Measurements from ENCODE around the gene CDRT4. TPM values are rescaled to one million over a fixed set of nuclear protein-coding genes. Genes with fewer than 3 reads are reported as not detected.

The CDRT4 gene
- total RNA-seq, 1 experiment from 2014 or later: 17.9 TPM

GRCh38 chr17:15398736-15399331 lies 68.6 kb downstream of the CDRT4 start:
- Histone ChIP-seq H3K27me3 (ENCODE audit: insufficient read depth, low read depth) (peaks cover 27% of the 10 kb centered on the region), H3K9me3 (ENCODE audit: insufficient read depth, low read depth) (no peaks in the 10 kb centered on the region), H3K27ac (no peak overlapping the region), H3K4me3 (no peak overlapping the region), H3K79me2 (ENCODE audit: low read depth) (no peaks in the 10 kb centered on the region), H3F3A (ENCODE audit: insufficient read depth, low read depth) (no peaks in the 10 kb centered on the region), H2AFZ (no peak overlapping the region), H3K36me3 (ENCODE audit: low read depth) (no peaks in the 10 kb centered on the region), H3K4me2 (no peak overlapping the region), H3K4me1 (replicated peaks; ENCODE audit: insufficient read depth) (no peaks in the 10 kb centered on the region), H4K20me1 (ENCODE audit: insufficient read depth) (no peaks in the 10 kb centered on the region), H3K9me2 (ENCODE audit: insufficient read depth) (no peaks in the 10 kb centered on the region)
- no peak for TF ChIP-seq EZH2 (IDR thresholded peaks at IDR 0.05; ENCODE audit: low read depth)
- no peak for TF ChIP-seq CTCF (conservative IDR thresholded peaks at IDR 0.05)
- ChIA-PET POLR2A (ENCODE audit: unreplicated experiment) (interaction anchor here (0.5 kb wide), 1 partner anchor 106 kb away, joined by 5 read pairs; no protein-coding TSS in a partner anchor), CTCF (no interaction called here)
- BruUV-seq (replicated peaks): no TSS peak
- intact Hi-C loops (cut with micrococcal nuclease; ENCODE audit: unreplicated experiment): no loop called here
- no peak for DNase-seq

GRCh38 chr17:15398291-15398690 lies 69.1 kb downstream of the CDRT4 start:
- no peak overlapping the region for H3K4me2 ChIP-seq
- no peaks in the 10 kb centered on the region for H3K9me2 ChIP-seq (ENCODE audit: insufficient read depth)
- H3K4me3 ChIP-seq: no peak overlapping the region
- intact Hi-C loops (cut with micrococcal nuclease; ENCODE audit: unreplicated experiment): no loop called here
- TF ChIP-seq EZH2 (IDR thresholded peaks at IDR 0.05; ENCODE audit: low read depth) (no peak), CTCF (conservative IDR thresholded peaks at IDR 0.05) (no peak)
- no peak overlapping the region for H2AFZ ChIP-seq
- no peaks in the 10 kb centered on the region for H4K20me1 ChIP-seq (ENCODE audit: insufficient read depth)
- ChIA-PET CTCF (no interaction called here), POLR2A (ENCODE audit: unreplicated experiment) (no interaction called here)
- no peaks in the 10 kb centered on the region for H3K79me2 ChIP-seq (ENCODE audit: low read depth)
- no peaks in the 10 kb centered on the region for H3K9me3 ChIP-seq (ENCODE audit: insufficient read depth, low read depth)
- no peak overlapping the region for H3K27ac ChIP-seq
- DNase-seq: no peak
- no peaks in the 10 kb centered on the region for H3K4me1 ChIP-seq (replicated peaks; ENCODE audit: insufficient read depth)
- H3F3A ChIP-seq (ENCODE audit: insufficient read depth, low read depth): no peaks in the 10 kb centered on the region
- H3K27me3 ChIP-seq (ENCODE audit: insufficient read depth, low read depth): peaks cover 27% of the 10 kb centered on the region
- no peaks in the 10 kb centered on the region for H3K36me3 ChIP-seq (ENCODE audit: low read depth)
- BruUV-seq (replicated peaks): no TSS peak

- no TSS peak for BruUV-seq (replicated peaks)
- Histone ChIP-seq H3K4me1 (replicated peaks; ENCODE audit: insufficient read depth) (no peaks in the 10 kb centered on the region), H3K4me3 (no peak overlapping the region), H3F3A (ENCODE audit: insufficient read depth, low read depth) (no peaks in the 10 kb centered on the region), H3K9me3 (ENCODE audit: insufficient read depth, low read depth) (no peaks in the 10 kb centered on the region), H2AFZ (no peak overlapping the region), H3K27me3 (ENCODE audit: insufficient read depth, low read depth) (peaks cover 27% of the 10 kb centered on the region), H3K36me3 (ENCODE audit: low read depth) (no peaks in the 10 kb centered on the region), H3K27ac (no peak overlapping the region), H4K20me1 (ENCODE audit: insufficient read depth) (no peaks in the 10 kb centered on the region), H3K79me2 (ENCODE audit: low read depth) (no peaks in the 10 kb centered on the region), H3K9me2 (ENCODE audit: insufficient read depth) (no peaks in the 10 kb centered on the region), H3K4me2 (no peak overlapping the region)
- no peak for DNase-seq
- intact Hi-C loops (cut with micrococcal nuclease; ENCODE audit: unreplicated experiment): no loop called here
- POLR2A ChIA-PET (ENCODE audit: unreplicated experiment): no interaction called here
- TF ChIP-seq EZH2 (IDR thresholded peaks at IDR 0.05; ENCODE audit: low read depth): no peak
- TF ChIP-seq CTCF (conservative IDR thresholded peaks at IDR 0.05): no peak
- CTCF ChIA-PET: no interaction called here
Observed at GRCh38 chr17:15397620-15398019, 69.8 kb downstream of the CDRT4 start.

Measured in PC-9 (cell line).